SK-N-SH treated with all-trans-retinoic acid at 6 μM for 48 hours (cell line): ENCODE results near the gene EIF2S3B.

Source experiments
- ATAC-seq: fragments of 200-7000 bp; cut with Tn5 transposase; 3 replicates; pipeline ENCODE4 v1.9.1; 2020; ENCODE audit warnings: mild to moderate bottlenecking, moderate library complexity
- ARNTL ChIP-seq: fragments of 450-650 bp; formaldehyde crosslinking; IDR thresholded peaks from 2 replicates; pipeline ENCODE4 v1.5.0; 2020; ENCODE audit warnings: low read depth, mild to moderate bottlenecking, moderate library complexity, borderline replicate concordance
- BACH2 ChIP-seq: fragments of 250-450 bp; sonication (Bioruptor Pico); IDR thresholded peaks from 2 replicates; pipeline ENCODE4 v1.9.0; 2021; ENCODE audit warnings: mild to moderate bottlenecking, borderline replicate concordance
- CREB5 ChIP-seq: fragments of 250-450 bp; sonication (Bioruptor Pico); IDR thresholded peaks from 2 replicates; pipeline ENCODE4 v1.5.1; 2020; ENCODE audit warnings: low read depth, mild to moderate bottlenecking, moderate library complexity
- CSDC2 ChIP-seq: fragments of 250-450 bp; sonication (Bioruptor Pico); IDR thresholded peaks from 2 replicates; pipeline ENCODE4 v1.5.0; 2020; ENCODE audit warnings: mild to moderate bottlenecking, moderate library complexity
- CSRNP3 ChIP-seq: fragments of 250-450 bp; sonication (Bioruptor Pico); IDR thresholded peaks from 2 replicates; pipeline ENCODE4 v1.5.1; 2021; ENCODE audit warnings: mild to moderate bottlenecking, moderate library complexity
- ESRRG ChIP-seq: fragments of 250-450 bp; sonication (Bioruptor Pico); IDR thresholded peaks from 2 replicates; pipeline ENCODE4 v1.6.1; 2021; ENCODE audit warnings: mild to moderate bottlenecking
- GLIS3 ChIP-seq: fragments of 250-450 bp; sonication (Bioruptor Pico); IDR thresholded peaks from 2 replicates; pipeline ENCODE4 v1.5.0; 2020; ENCODE audit warnings: mild to moderate bottlenecking, moderate library complexity
- ISL1 ChIP-seq: fragments of 250-450 bp; sonication (Bioruptor Pico); IDR thresholded peaks from 2 replicates; pipeline ENCODE4 v2.1.2; 2022; ENCODE audit warnings: mild to moderate bottlenecking, moderate library complexity
- OSR1 ChIP-seq: fragments of 250-450 bp; sonication (Bioruptor Pico); IDR thresholded peaks from 2 replicates; pipeline ENCODE4 v1.8.0; 2022; ENCODE audit warnings: moderate library complexity, mild to moderate bottlenecking, inconsistent platforms
- PATZ1 ChIP-seq: fragments of 250-450 bp; sonication (Bioruptor Pico); IDR thresholded peaks from 2 replicates; pipeline ENCODE4 v1.8.0; 2020; ENCODE audit warnings: mild to moderate bottlenecking, moderate library complexity, borderline replicate concordance
- POU6F1 ChIP-seq: fragments of 250-450 bp; sonication (Bioruptor Pico); IDR thresholded peaks from 2 replicates; pipeline ENCODE4 v1.8.0; 2021; ENCODE audit warnings: low read depth, mild to moderate bottlenecking, moderate library complexity, borderline replicate concordance
- PPARA ChIP-seq: fragments of 250-450 bp; sonication (Bioruptor Pico); IDR thresholded peaks from 2 replicates; pipeline ENCODE4 v1.5.0; 2020; ENCODE audit warnings: mild to moderate bottlenecking, borderline replicate concordance
- RARB ChIP-seq: fragments of 250-450 bp; sonication (Bioruptor Pico); IDR thresholded peaks from 2 replicates; pipeline ENCODE4 v1.8.0; 2021; ENCODE audit warnings: mild to moderate bottlenecking, moderate library complexity
- SNAI2 ChIP-seq: fragments of 250-450 bp; sonication (Bioruptor Pico); IDR thresholded peaks from 2 replicates; pipeline ENCODE4 v1.5.0; 2020; ENCODE audit warnings: mild to moderate bottlenecking, moderate library complexity
- TCF4 ChIP-seq: fragments of 250-450 bp; sonication (Bioruptor Pico); IDR thresholded peaks from 2 replicates; pipeline ENCODE4 v1.8.0; 2021; ENCODE audit warnings: mild to moderate bottlenecking, moderate library complexity, borderline replicate concordance
- TOX ChIP-seq: fragments of 250-450 bp; sonication (Bioruptor Pico); IDR thresholded peaks from 2 replicates; pipeline ENCODE4 v1.8.0; 2021; ENCODE audit warnings: mild to moderate bottlenecking, moderate library complexity, borderline replicate concordance
- TSHZ2 ChIP-seq: fragments of 250-450 bp; sonication (Bioruptor Pico); IDR thresholded peaks from 2 replicates; pipeline ENCODE4 v1.5.0; 2020; ENCODE audit warnings: mild to moderate bottlenecking, moderate library complexity
- ZC3H10 ChIP-seq: fragments of 250-450 bp; sonication (Bioruptor Pico); IDR thresholded peaks from 2 replicates; pipeline ENCODE4 v1.5.1; 2021; ENCODE audit warnings: mild to moderate bottlenecking, moderate library complexity
- ZFP3 ChIP-seq: fragments of 250-450 bp; sonication (Bioruptor Pico); IDR thresholded peaks from 2 replicates; pipeline ENCODE4 v1.5.0; 2020; ENCODE audit warnings: mild to moderate bottlenecking, moderate library complexity
- ZFP30 ChIP-seq: fragments of 450-650 bp; formaldehyde crosslinking; IDR thresholded peaks from 2 replicates; pipeline ENCODE4 v1.5.0; 2022; ENCODE audit warnings: mild to moderate bottlenecking, moderate library complexity
- ZNF565 ChIP-seq: fragments of 450-650 bp; formaldehyde crosslinking; conservative IDR thresholded peaks from 2 replicates; pipeline ENCODE4 v1.5.0; 2020; ENCODE audit warnings: low read depth, mild to moderate bottlenecking, moderate library complexity
- ZNF70 ChIP-seq: fragments of 450-650 bp; formaldehyde crosslinking; IDR thresholded peaks from 2 replicates; pipeline ENCODE4 v1.5.0; 2020; ENCODE audit warnings: mild to moderate bottlenecking, moderate library complexity

EIF2S3B gene

GRCh38 chr12:10521555-10521954, 15.9 kb downstream of the EIF2S3B start:
- no peak for ATAC-seq
- TF ChIP-seq ZNF70 (CRISPR knock-in tag) (no peak), PATZ1 (CRISPR knock-in tag) (no peak), ZC3H10 (no peak)

- no peak for ATAC-seq
Measured at GRCh38 chr12:10528174-10528953, 22.7 kb downstream of the EIF2S3B start.

GRCh38 chr12:10529603-10530002, 23.9 kb downstream of the EIF2S3B start:
- no peak for ATAC-seq
- TF ChIP-seq TOX (CRISPR knock-in tag) (no peak), ESRRG (no peak), GLIS3 (no peak), ZNF70 (CRISPR knock-in tag) (no peak), TCF4 (CRISPR knock-in tag) (no peak), SNAI2 (CRISPR knock-in tag) (no peak), TSHZ2 (CRISPR knock-in tag) (no peak), CREB5 (CRISPR knock-in tag) (no peak), OSR1 (CRISPR knock-in tag) (no peak), PATZ1 (CRISPR knock-in tag) (no peak), PPARA (CRISPR knock-in tag) (no peak), CSRNP3 (CRISPR knock-in tag) (no peak), ZFP3 (no peak), CSDC2 (CRISPR knock-in tag) (no peak), ARNTL (no peak), ZFP30 (no peak), BACH2 (CRISPR knock-in tag) (no peak), ZNF565 (CRISPR knock-in tag) (no peak)

More at GRCh38 chr12:10528174-10528953, 22.7 kb downstream of the EIF2S3B start:
- no peak for TF ChIP-seq ESRRG
- TF ChIP-seq POU6F1 (CRISPR knock-in tag), result no peak
- TF ChIP-seq ZFP3, result no peak
- no peak for TF ChIP-seq GLIS3
- TF ChIP-seq ZNF70 (CRISPR knock-in tag), result no peak
- TF ChIP-seq CSDC2 (CRISPR knock-in tag), result no peak
- no peak for TF ChIP-seq ISL1 (CRISPR knock-in tag)
- TF ChIP-seq CREB5 (CRISPR knock-in tag), result no peak
- no peak for TF ChIP-seq PPARA (CRISPR knock-in tag)
- TF ChIP-seq TOX (CRISPR knock-in tag), result no peak
- TF ChIP-seq RARB (CRISPR knock-in tag), result no peak
